ENCODE results near the gene TMCC1.
"Not testable (repeated sequence)": the region's sequence is repeated elsewhere in the genome, so short reads cannot be mapped to it uniquely, and the experiment has no call there.

The TMCC1 gene

DNA sequence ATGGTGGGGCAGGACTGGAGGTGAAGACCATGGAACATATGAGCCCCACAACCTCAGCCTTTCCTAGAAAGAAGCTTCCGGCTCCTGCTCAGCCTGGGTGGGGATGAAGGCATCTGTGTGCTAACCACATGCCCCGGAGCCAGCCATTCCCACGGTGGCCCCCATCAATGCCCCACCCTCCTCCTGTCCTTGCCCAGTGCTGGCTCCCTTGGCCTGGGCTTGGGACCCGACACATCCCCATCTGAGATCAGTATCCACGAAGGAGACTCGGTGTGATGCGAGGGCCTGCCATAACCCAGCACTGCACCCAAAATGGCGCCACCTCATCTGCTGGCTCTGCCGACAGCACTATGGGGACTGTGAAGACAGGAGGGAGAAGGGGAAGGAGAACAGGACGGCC lies 270.6 kb downstream of the TMCC1 start:
- DNase-seq (ENCODE audit: low spot score), result no peak

- peak; percentile 2 for DNase-seq (ENCODE audit: low spot score)
These were observed 271.2 kb downstream of the TMCC1 start for GRCh38 chr3:129622226-129622874.

- DNase-seq (ENCODE audit: low spot score), result no peak
These were observed 271.8 kb downstream of the TMCC1 start for GRCh38 chr3:129621626-129622225.

DNA sequence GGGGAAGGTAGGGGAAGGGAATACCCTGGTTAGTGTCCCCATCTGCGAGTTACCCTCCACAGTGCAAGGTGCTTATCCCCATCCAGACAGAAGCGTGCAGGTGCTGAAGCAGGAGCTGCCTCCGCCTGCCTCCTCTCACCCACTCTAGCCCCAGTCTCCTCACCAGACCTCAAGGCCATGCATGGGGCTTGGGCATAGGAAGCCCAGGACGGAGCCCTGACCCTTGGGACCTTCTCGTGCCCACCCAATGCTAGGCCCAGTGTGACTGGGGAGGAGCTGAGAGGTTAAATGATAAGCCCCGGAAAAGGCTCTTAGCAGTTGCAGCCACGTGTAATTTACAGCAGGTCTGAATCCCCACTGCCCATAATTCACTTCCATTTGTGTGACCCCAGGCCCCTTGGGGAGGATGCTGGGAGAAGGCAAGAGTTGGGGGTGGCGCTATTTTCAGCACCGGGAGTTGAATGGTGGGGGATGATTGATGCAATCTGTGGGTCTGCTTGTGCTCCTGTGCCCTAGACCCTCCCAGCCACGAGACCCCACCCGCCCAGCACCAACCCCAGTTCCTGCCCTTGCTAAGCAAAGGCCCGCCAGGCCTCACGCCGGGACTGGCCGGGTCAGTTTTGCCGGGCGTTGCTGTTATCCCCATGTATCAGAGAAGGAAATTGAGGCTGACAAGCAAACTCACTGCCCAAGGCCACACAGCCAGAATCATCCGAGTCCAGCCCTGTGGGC lies 272.5 kb downstream of the TMCC1 start:
- peak; percentile 2 for DNase-seq (ENCODE audit: low spot score)

- DNase-seq (ENCODE audit: low spot score), result peak; percentile 36
These were observed 273.8 kb downstream of the TMCC1 start for GRCh38 chr3:129619726-129620162.

- DNase-seq (ENCODE audit: low spot score), result no peak
These were observed 274.4 kb downstream of the TMCC1 start for GRCh38 chr3:129618901-129619671.

- DNase-seq (ENCODE audit: low spot score), result peak; percentile 12
These were observed 275.2 kb downstream of the TMCC1 start for GRCh38 chr3:129618186-129618820.

DNA sequence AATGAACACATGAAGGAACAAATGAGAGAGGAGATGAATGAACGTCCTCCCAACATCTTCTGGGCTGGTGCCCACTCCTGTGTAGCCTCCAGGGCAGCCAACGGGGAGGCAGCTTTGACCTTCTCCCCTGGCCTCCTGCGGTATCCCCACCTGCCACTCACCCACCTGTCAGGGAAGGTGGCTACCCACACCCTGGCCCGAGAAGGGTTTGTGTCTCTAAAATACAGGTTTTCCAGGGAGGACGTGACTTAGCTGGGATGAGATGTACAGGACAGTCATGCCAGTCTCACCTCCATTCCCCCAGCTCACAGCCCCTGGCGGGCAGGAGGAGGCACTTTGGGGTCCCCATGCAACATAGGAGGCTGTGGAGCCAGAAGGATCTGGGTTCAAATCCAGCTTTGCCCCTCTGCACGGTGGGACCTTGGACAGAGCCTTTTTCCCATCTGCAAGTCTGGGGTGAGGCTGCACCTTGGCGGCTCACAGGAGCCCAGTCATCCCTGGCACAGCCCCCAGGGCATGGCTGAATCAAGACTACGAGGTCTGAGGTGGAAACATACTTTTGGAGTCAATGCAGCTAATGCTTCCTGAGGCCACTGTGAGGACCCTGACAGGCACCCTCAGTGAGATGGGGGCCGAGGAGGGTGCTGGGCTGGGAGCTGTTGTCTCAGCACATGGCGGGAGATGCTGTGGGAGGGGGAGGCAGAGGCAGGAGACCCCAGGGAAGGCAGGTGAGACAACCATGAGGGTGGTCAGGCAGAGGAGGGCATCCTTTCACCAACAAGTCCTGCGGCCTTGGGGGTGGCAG lies 275.9 kb downstream of the TMCC1 start:
- no peak for DNase-seq (ENCODE audit: low spot score)

DNA sequence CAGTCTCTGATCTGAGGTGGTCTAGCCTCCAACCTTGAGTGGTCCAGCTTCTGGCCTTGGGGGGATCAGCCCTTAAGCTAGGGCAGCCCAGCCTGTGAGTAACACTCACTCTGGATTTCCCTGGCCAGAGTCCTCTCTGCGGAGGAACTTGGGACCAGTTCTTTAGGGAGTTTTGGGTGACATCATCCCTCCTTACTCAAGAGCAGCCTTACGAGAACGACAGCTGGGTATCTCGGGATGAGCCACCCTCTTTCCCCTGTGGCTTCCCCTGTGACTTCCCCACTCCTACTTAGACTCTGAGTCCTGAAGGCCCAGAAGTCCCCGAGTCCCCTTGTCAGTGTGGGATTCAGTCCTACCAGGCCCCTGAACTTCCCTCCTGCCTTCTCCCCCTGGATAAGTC lies 276.8 kb downstream of the TMCC1 start:
- DNase-seq (ENCODE audit: low spot score), result no peak

DNA sequence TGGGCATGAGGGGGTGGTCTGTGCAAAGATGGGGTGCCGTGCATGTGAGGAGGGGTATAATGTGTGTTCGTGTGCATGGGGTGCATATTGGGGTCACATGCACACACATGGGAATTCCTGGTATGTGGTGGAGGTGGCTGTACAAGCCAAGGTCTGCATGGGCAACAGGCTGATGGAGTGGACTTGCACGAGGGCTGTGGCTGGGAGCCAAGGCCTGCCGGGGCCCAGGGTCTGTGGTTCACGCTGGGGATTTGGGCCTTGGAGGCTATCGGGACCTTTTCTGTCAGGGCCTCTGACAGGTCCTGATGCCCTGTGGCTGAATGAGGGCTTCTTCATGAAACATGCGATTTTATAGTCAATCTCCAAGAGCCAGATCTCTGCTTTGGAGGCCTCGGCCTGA lies 277.2 kb downstream of the TMCC1 start:
- DNase-seq (ENCODE audit: low spot score), result no peak

GRCh38 chr3:129615751-129616281 lies 277.7 kb downstream of the TMCC1 start:
- no peak for DNase-seq (ENCODE audit: low spot score)

DNA sequence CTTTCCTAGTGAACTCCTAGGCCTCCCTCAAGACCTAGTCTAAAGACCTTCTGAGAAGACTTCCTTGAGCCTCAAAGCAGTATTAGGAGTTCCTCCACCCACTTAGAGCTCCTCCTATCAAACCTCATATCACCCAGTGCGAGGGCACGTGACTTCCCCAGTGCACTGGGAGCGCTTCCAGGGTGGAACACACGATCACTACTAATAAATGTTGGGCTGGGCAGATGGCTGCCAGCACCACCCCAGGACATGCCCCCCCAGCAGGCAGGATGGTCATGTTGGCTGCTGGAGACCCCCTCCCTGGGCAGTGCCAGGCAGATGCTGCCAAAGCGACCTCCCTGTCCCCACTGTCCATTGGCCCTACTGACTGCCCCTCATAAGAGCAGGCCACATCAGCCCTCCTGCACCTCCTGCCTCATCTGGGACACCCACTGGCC lies 278.6 kb downstream of the TMCC1 start:
- no peak for DNase-seq (ENCODE audit: low spot score)

GRCh38 chr3:129614435-129614834 lies 279.1 kb downstream of the TMCC1 start:
- no peak for DNase-seq (ENCODE audit: low spot score)

- DNase-seq (ENCODE audit: low spot score), result no peak
These were observed 280.2 kb downstream of the TMCC1 start for GRCh38 chr3:129613367-129613740.

GRCh38 chr3:129612534-129613366 lies 280.8 kb downstream of the TMCC1 start:
- no peak for DNase-seq (ENCODE audit: low spot score)

GRCh38 chr3:129611812-129612533 lies 281.5 kb downstream of the TMCC1 start:
- no peak for DNase-seq (ENCODE audit: low spot score)

DNA sequence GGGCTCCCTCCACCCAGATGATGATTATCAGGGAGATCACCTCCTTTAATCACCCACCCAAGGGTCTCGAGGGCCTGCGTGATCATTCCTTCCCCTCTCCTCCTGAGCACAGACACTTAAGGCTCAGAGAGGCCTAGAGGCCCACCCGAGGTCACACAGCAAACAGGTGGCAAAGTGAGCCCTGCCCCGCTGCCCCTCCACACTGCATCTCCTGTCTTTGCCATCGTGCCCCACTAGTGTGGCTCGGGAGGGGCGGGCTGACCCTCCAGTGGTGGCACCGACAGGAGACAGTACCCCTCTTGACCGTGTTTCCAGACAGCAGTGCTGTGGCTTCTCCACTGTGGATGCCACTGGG lies 282.1 kb downstream of the TMCC1 start:
- DNase-seq (ENCODE audit: low spot score), result no peak

DNA sequence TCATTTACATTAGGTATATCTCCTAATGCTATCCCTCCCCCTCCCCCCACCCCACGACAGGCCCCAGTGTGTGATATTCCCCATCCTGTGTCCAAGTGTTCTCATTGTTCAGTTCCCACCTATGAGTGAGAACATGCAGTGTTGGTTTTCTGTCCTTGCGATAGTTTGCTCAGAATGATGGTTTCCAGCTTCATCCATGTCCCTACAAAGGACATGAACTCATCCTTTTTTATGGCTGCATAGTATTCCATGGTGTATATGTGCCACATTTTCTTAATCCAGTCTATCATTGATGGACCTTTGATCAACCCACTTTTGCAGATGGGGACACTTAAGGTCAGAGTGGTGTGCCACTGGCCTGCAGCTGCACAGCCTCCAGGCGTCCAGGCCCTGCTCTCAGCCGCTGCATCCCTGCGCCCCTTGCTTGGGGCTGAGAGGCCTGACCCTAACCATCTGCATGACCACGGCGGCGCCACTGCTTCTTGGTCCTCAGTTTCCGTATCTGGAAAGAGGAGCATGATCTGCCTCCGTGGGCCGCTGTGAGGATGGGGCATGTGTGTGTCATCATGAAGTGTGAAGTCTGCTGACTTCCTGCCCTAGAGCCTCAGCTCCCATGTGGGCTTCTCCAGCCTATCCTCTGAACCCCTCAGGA lies 282.6 kb downstream of the TMCC1 start:
- not testable (repeated sequence) for DNase-seq (ENCODE audit: low spot score)

GRCh38 chr3:129610276-129610675 lies 283.2 kb downstream of the TMCC1 start:
- no peak for DNase-seq (ENCODE audit: low spot score)
